Uterus (tissue), 4 donors: ENCODE results near the gene RELL2. TPM values are rescaled to one million over a fixed set of nuclear protein-coding genes. Genes with fewer than 3 reads are reported as not detected.

Experiments used
- DNase-seq, 2 donors: peaks; one replicate each; pipeline ENCODE4 v3.0.0-alpha.2; 2019 to 2020
- H3K27ac ChIP-seq, 2 donors: fragments of 200-600 bp; sonication (generic); 1 replicate in 1 of 2; 2 replicates in 1 of 2; pipeline ENCODE4 v1.5.1; 2016 to 2018
- H3K27me3 ChIP-seq, 2 donors: fragments of 200-600 bp; sonication (generic); one replicate each; pipeline ENCODE4 v1.5.1; 2018 to 2019; ENCODE audit warnings: control low read depth in 1 of 2
- H3K36me3 ChIP-seq, 2 donors: fragments of 200-600 bp; sonication (generic); one replicate each; pipeline ENCODE4 v1.5.1; 2019; ENCODE audit warnings: control low read depth in 1 of 2
- H3K4me1 ChIP-seq, 2 donors: fragments of 200-600 bp; sonication (generic); one replicate each; pipeline ENCODE4 v1.5.1; 2018 to 2019; ENCODE audit warnings: control low read depth in 1 of 2
- H3K4me3 ChIP-seq, 2 donors: fragments of 200-600 bp; sonication (generic); 1 replicate in 1 of 2; 2 replicates in 1 of 2; pipeline ENCODE4 v1.5.1; 2018 to 2019; ENCODE audit warnings: mild to moderate bottlenecking in 1 of 2
- H3K9me3 ChIP-seq, 2 donors: fragments of 200-600 bp; sonication (generic); one replicate each; pipeline ENCODE4 v1.5.1; 2019; ENCODE audit warnings: control low read depth in 1 of 2
- CTCF ChIP-seq, 4 experiments: fragments of 200-600 bp in 2 of 4; fragments of 450-650 bp in 2 of 4; sonication (generic) in 2 of 4; IDR thresholded peaks; one replicate each; pipeline ENCODE4 v1.5.1; 2016 to 2019; ENCODE audit warnings: antibody characterized with exemption in 4 of 4, mild to moderate bottlenecking in 2 of 4, moderate library complexity in 1 of 4
- POLR2A ChIP-seq, 2 donors: fragments of 450-650 bp; IDR thresholded peaks; one replicate each; pipeline ENCODE4 v1.6.1; 2016; ENCODE audit warnings: antibody characterized with exemption in 2 of 2, mild to moderate bottlenecking in 1 of 2, moderate library complexity in 1 of 2
- intact Hi-C: fragments of 100-400 bp; cut with DNase I; formaldehyde crosslinking; loops from one replicate; pipeline ENCODE4 v1.15.1; 2023; ENCODE audit warnings: low total_unique reads
- total RNA-seq, 4 donors: library from RNA; depleted of rRNA in 3 of 4; stranded (reverse); fragments of >200 nt in 3 of 4; gene quantifications; one replicate each; pipeline versions ENCODE4 v1.1.0 to v1.2.4, GENCODE V29; 2014 to 2023
- donor health status: DM: yes; HTN: yes; CAD: no.

Gene RELL2
- total RNA-seq, 4 donors from 2014 or later, result 0.35 to 1.7 TPM; not detected in 2

GRCh38 chr5:141640698-141641097, 3.9 kb downstream of the RELL2 start:
- H3K4me1 ChIP-seq, result peaks cover 0 to 10% of the 10 kb centered on the region in 2 donors
- TF ChIP-seq POLR2A (IDR thresholded peaks at IDR 0.05), result no peak
- TF ChIP-seq CTCF (IDR thresholded peaks at IDR 0.05), result no peak
- H3K27me3 ChIP-seq, result no peaks in the 10 kb centered on the region
- no peaks in the 10 kb centered on the region for H3K36me3 ChIP-seq
- intact Hi-C loops, result no loop called here
- no peak overlapping the region for H3K27ac ChIP-seq
- DNase-seq, result no peak
- H3K9me3 ChIP-seq, result no peaks in the 10 kb centered on the region
- H3K4me3 ChIP-seq, result no peak overlapping the region

DNA sequence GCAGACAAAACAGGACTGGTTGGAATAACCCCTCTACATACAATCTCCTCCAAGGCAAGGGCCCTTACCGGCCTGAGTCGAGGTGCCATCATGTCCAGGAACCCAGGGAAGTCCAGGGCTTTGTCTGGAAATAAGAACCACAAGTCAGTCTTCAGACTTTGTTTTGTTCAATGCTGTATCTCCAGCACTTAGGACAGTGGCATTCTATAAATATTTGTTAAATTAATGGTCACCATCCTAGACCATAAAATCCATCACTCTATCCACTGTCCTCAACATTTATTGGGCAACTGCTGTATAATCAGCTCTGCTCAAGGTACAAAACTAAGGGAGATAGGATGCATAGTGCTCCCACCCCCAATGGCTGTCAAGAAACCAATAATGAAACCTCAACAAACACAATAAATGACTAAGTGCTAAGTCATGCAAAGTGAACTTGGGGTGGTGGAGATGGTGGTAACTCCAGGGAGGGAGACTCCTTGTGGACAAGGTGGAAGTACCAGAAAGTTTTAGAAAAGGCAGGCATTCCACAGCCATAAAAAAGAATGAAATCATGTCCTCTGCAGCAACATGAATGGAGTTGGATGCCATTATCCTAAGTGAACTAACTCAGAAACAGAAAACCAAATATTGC, 5.0 kb downstream of the RELL2 start:
- no peaks in the 10 kb centered on the region for H3K9me3 ChIP-seq
- no peak overlapping the region for H3K4me3 ChIP-seq
- no peaks in the 10 kb centered on the region for H3K36me3 ChIP-seq
- peaks cover 0 to 7% of the 10 kb centered on the region in 2 donors for H3K4me1 ChIP-seq
- DNase-seq, result no peak
- TF ChIP-seq POLR2A (IDR thresholded peaks at IDR 0.05), result no peak
- no peak for TF ChIP-seq CTCF (IDR thresholded peaks at IDR 0.05)
- H3K27me3 ChIP-seq, result no peaks in the 10 kb centered on the region
- intact Hi-C loops, result no loop called here
- no peak overlapping the region for H3K27ac ChIP-seq

DNA sequence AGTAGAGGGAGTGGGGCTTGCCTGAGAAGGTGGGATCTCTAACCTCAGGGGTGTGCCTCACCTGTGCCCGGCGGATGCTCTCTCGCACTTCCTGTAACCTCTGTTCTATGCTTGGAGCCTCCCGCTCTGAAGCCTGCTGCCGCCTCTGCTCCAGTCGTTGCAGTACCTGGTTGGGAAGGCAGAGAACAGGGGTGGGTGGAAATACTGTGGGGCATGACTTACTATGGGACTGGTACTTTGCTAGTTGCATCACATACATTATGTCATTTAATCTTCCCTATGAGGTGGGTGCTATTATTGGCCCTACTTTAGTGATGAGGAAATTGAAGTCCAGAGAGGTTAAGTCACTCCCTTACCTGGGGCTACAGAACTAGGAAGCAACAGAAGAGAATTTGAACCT, 9.2 kb downstream of the RELL2 start:
- no peak for DNase-seq
- intact Hi-C loops, result no loop called here
- Histone ChIP-seq H3K27me3 (no peaks in the 10 kb centered on the region), H3K36me3 (no peaks in the 10 kb centered on the region), H3K4me3 (no peak overlapping the region), H3K9me3 (no peaks in the 10 kb centered on the region), H3K27ac (no peak overlapping the region), H3K4me1 (no peaks in the 10 kb centered on the region)
- TF ChIP-seq POLR2A (IDR thresholded peaks at IDR 0.05) (no peak), CTCF (IDR thresholded peaks at IDR 0.05) (no peak)

GRCh38 chr5:141647242-141647641, 10.4 kb downstream of the RELL2 start:
- intact Hi-C loops, result no loop called here
- H3K4me3 ChIP-seq, result no peak overlapping the region
- TF ChIP-seq CTCF (IDR thresholded peaks at IDR 0.05), result no peak
- no peak for TF ChIP-seq POLR2A (IDR thresholded peaks at IDR 0.05)
- no peaks in the 10 kb centered on the region for H3K9me3 ChIP-seq
- DNase-seq, result no peak
- no peak overlapping the region for H3K27ac ChIP-seq
- no peaks in the 10 kb centered on the region for H3K36me3 ChIP-seq
- no peaks in the 10 kb centered on the region for H3K27me3 ChIP-seq
- H3K4me1 ChIP-seq, result no peaks in the 10 kb centered on the region

- intact Hi-C loops, result no loop called here
- no peak overlapping the region for H3K27ac ChIP-seq
- H3K9me3 ChIP-seq, result no peaks in the 10 kb centered on the region
- no peak overlapping the region for H3K4me3 ChIP-seq
- no peaks in the 10 kb centered on the region for H3K36me3 ChIP-seq
- H3K4me1 ChIP-seq, result no peaks in the 10 kb centered on the region
- H3K27me3 ChIP-seq, result no peaks in the 10 kb centered on the region
- TF ChIP-seq CTCF (IDR thresholded peaks at IDR 0.05) (no peak), POLR2A (IDR thresholded peaks at IDR 0.05) (no peak)
- no peak for DNase-seq
Measured at GRCh38 chr5:141647851-141648250, 11.1 kb downstream of the RELL2 start.
